ENCODE results near the gene PRM2. TPM values are rescaled to one million over a fixed set of nuclear protein-coding genes. Genes with fewer than 3 reads are reported as not detected.

The PRM2 gene
- total RNA-seq, 1 donor from 2014 or later = not detected

DNA sequence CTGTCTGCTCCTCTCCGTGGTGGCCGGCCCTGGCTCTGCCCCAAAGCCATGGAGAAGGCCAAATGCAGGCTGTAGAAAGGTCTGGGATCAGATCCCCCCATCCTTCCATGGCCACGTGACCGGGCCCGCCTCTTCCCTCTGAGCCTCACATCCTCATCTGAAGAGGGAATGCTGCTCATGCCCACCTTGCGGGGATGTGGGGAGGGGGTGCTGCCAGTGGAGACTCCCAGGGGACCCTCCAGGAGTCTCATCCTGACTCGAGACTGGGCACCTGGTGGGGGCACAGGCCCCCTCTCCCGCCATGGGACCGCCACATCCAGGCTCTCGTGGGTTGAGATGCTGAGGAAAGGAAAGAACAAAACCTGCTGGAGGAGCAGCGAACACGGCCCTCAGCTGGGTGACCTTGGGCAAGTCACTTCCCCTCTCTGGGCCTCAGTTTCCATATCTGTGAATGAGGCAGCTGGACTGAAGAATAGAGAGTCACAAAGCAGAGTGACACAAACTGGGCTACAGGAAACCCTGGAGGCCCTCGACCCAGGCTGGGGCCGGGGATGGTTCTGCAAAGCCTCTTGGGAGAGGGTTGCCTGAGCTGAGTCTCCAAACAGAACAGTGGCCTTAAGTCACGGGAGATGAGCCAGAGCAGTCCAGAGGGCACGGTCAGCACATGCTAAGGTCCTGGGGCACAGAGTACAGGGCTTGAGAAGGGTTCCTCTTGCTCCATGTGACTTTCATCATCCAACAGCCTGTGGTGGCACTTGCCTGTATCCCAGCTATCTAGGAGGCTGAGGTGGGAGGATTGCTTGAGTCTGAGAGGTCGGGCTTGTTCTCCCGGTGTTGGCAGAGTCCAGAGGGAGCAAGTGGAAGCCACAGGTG is 50.4 kb downstream of the PRM2 start:
- peak overlapping the region; percentile 15 for H3K4me3 ChIP-seq

More for the DNA sequence above, 50.4 kb downstream of the PRM2 start:
- Histone ChIP-seq H3K27ac (replicated peaks) (no peak overlapping the region), H3K27me3 (ENCODE audit: low read depth) (no peaks in the 10 kb centered on the region), H3K4me1 (peaks cover 21% of the 10 kb centered on the region), H3K36me3 (no peaks in the 10 kb centered on the region), H3K9me3 (replicated peaks) (no peaks in the 10 kb centered on the region)
- TF ChIP-seq, protein P1, sequence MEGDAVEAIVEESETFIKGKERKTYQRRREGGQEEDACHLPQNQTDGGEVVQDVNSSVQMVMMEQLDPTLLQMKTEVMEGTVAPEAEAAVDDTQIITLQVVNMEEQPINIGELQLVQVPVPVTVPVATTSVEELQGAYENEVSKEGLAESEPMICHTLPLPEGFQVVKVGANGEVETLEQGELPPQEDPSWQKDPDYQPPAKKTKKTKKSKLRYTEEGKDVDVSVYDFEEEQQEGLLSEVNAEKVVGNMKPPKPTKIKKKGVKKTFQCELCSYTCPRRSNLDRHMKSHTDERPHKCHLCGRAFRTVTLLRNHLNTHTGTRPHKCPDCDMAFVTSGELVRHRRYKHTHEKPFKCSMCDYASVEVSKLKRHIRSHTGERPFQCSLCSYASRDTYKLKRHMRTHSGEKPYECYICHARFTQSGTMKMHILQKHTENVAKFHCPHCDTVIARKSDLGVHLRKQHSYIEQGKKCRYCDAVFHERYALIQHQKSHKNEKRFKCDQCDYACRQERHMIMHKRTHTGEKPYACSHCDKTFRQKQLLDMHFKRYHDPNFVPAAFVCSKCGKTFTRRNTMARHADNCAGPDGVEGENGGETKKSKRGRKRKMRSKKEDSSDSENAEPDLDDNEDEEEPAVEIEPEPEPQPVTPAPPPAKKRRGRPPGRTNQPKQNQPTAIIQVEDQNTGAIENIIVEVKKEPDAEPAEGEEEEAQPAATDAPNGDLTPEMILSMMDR (IDR thresholded peaks at IDR 0.05; ENCODE audit: borderline replicate concordance) = no peak
- intact Hi-C loops (cut with micrococcal nuclease) = no loop called here
- no peak for DNase-seq

Small RNA genes within 50 kb of the gene (microRNA-seq; reads per million reads assigned to microRNA genes)
- not detected for gene MIR548H2

Other genes starting within 250 kb of the PRM2 start
- gene SOCS1, start 20.3 kb downstream of the PRM2 start, total RNA-seq = 2.9 TPM
- gene TNP2, start 7.2 kb downstream of the PRM2 start, total RNA-seq = not detected
- gene PRM3, start 2.9 kb downstream of the PRM2 start, total RNA-seq = not detected
- not detected for gene PRM1, start 4.8 kb upstream of the PRM2 start, total RNA-seq
- 0.60 TPM for gene RMI2, start 69.0 kb upstream of the PRM2 start, total RNA-seq

All from left ventricle myocardium inferior (tissue), 1 donor.